ENCODE results near the gene CXCL16. TPM values are rescaled to one million over a fixed set of nuclear protein-coding genes. Genes with fewer than 3 reads are reported as not detected.
"Not testable (repeated sequence)": the region's sequence is repeated elsewhere in the genome, so short reads cannot be mapped to it uniquely, and the experiment has no call there.

Gene CXCL16
- total and polyA plus RNA-seq, 2 donors: 3.3 to 32.9 TPM

- Histone ChIP-seq H3K4me1 (ENCODE audit: control insufficient read depth in 2 of 2, insufficient read depth in 2 of 2, low read length in 2 of 2) (peaks cover 10 to 12% of the 10 kb centered on the region in 2 donors), H3K36me3 (ENCODE audit: control insufficient read depth in 2 of 2, insufficient read depth in 2 of 2, low read length in 1 of 2) (peaks cover 10% of the 10 kb centered on the region in 2 donors)
- H3K27me3 ChIP-seq (ENCODE audit: control insufficient read depth in 2 of 2, insufficient read depth in 1 of 2, low read length in 1 of 2); DNase-seq (ENCODE audit: low read depth in 6 of 9, low spot score in 9 of 9); H3K27ac ChIP-seq (ENCODE audit: low read depth in 1 of 2, low read length in 1 of 2); H3K4me3 ChIP-seq (ENCODE audit: low read length in 2 of 2); H3K9me3 ChIP-seq (ENCODE audit: control insufficient read depth in 2 of 2, insufficient read depth in 1 of 2, low read length in 1 of 2): not testable (repeated sequence)
- 95% methylated on average over 13 of the region's 13 CpGs for WGBS
Measured at GRCh38 chr17:4699401-4700056, 40.2 kb downstream of the CXCL16 start.

- DNase-seq (ENCODE audit: low read depth in 6 of 9, low spot score in 9 of 9): no peak
- H3K27me3 ChIP-seq (ENCODE audit: control insufficient read depth in 2 of 2, insufficient read depth in 1 of 2, low read length in 1 of 2): no peaks in the 10 kb centered on the region
- peaks cover 15 to 16% of the 10 kb centered on the region in 2 donors for H3K36me3 ChIP-seq (ENCODE audit: control insufficient read depth in 2 of 2, insufficient read depth in 2 of 2, low read length in 1 of 2)
- no peaks in the 10 kb centered on the region for H3K4me1 ChIP-seq (ENCODE audit: control insufficient read depth in 2 of 2, insufficient read depth in 2 of 2, low read length in 2 of 2)
- no peak overlapping the region for H3K4me3 ChIP-seq (ENCODE audit: low read length in 2 of 2)
- WGBS: 73% methylated on average over 6 of the region's 6 CpGs
- H3K9me3 ChIP-seq (ENCODE audit: control insufficient read depth in 2 of 2, insufficient read depth in 1 of 2, low read length in 1 of 2): no peaks in the 10 kb centered on the region
- H3K27ac ChIP-seq (ENCODE audit: low read depth in 1 of 2, low read length in 1 of 2): no peak overlapping the region
Measured at GRCh38 chr17:4696437-4696805, 43.3 kb downstream of the CXCL16 start.

GRCh38 chr17:4693416-4693815, 46.3 kb downstream of the CXCL16 start:
- H3K4me3 ChIP-seq (ENCODE audit: low read length in 2 of 2): no peak overlapping the region
- no peaks in the 10 kb centered on the region for H3K9me3 ChIP-seq (ENCODE audit: control insufficient read depth in 2 of 2, insufficient read depth in 1 of 2, low read length in 1 of 2)
- no peaks in the 10 kb centered on the region for H3K4me1 ChIP-seq (ENCODE audit: control insufficient read depth in 2 of 2, insufficient read depth in 2 of 2, low read length in 2 of 2)
- WGBS: 93% methylated on average over 9 of the region's 9 CpGs
- H3K27ac ChIP-seq (ENCODE audit: low read depth in 1 of 2, low read length in 1 of 2): no peak overlapping the region
- no peaks in the 10 kb centered on the region for H3K27me3 ChIP-seq (ENCODE audit: control insufficient read depth in 2 of 2, insufficient read depth in 1 of 2, low read length in 1 of 2)
- no peak for DNase-seq (ENCODE audit: low read depth in 6 of 9, low spot score in 9 of 9)
- H3K36me3 ChIP-seq (ENCODE audit: control insufficient read depth in 2 of 2, insufficient read depth in 2 of 2, low read length in 1 of 2): peaks cover 23 to 29% of the 10 kb centered on the region in 2 donors

- no peak for DNase-seq (ENCODE audit: low read depth in 6 of 9, low spot score in 9 of 9)
- Histone ChIP-seq H3K27me3 (ENCODE audit: control insufficient read depth in 2 of 2, insufficient read depth in 1 of 2, low read length in 1 of 2) (no peaks in the 10 kb centered on the region), H3K9me3 (ENCODE audit: control insufficient read depth in 2 of 2, insufficient read depth in 1 of 2, low read length in 1 of 2) (no peaks in the 10 kb centered on the region), H3K4me1 (ENCODE audit: control insufficient read depth in 2 of 2, insufficient read depth in 2 of 2, low read length in 2 of 2) (no peaks in the 10 kb centered on the region), H3K27ac (ENCODE audit: low read depth in 1 of 2, low read length in 1 of 2) (no peak overlapping the region), H3K36me3 (ENCODE audit: control insufficient read depth in 2 of 2, insufficient read depth in 2 of 2, low read length in 1 of 2) (peaks cover 21 to 30% of the 10 kb centered on the region in 2 donors), H3K4me3 (ENCODE audit: low read length in 2 of 2) (no peak overlapping the region)
- 97% methylated on average over 8 of the region's 8 CpGs for WGBS
Measured at GRCh38 chr17:4691686-4692085, 48.0 kb downstream of the CXCL16 start.

GRCh38 chr17:4690745-4691144, 49.0 kb downstream of the CXCL16 start:
- 91% methylated on average over 2 of the region's 2 CpGs for WGBS
- no peaks in the 10 kb centered on the region for H3K27me3 ChIP-seq (ENCODE audit: control insufficient read depth in 2 of 2, insufficient read depth in 1 of 2, low read length in 1 of 2)
- no peak overlapping the region for H3K4me3 ChIP-seq (ENCODE audit: low read length in 2 of 2)
- H3K9me3 ChIP-seq (ENCODE audit: control insufficient read depth in 2 of 2, insufficient read depth in 1 of 2, low read length in 1 of 2): no peaks in the 10 kb centered on the region
- H3K36me3 ChIP-seq (ENCODE audit: control insufficient read depth in 2 of 2, insufficient read depth in 2 of 2, low read length in 1 of 2): peaks cover 22 to 26% of the 10 kb centered on the region in 2 donors
- H3K4me1 ChIP-seq (ENCODE audit: control insufficient read depth in 2 of 2, insufficient read depth in 2 of 2, low read length in 2 of 2): no peaks in the 10 kb centered on the region
- DNase-seq (ENCODE audit: low read depth in 6 of 9, low spot score in 9 of 9): no peak
- no peak overlapping the region for H3K27ac ChIP-seq (ENCODE audit: low read depth in 1 of 2, low read length in 1 of 2)

- H3K4me1 ChIP-seq (ENCODE audit: control insufficient read depth in 2 of 2, insufficient read depth in 2 of 2, low read length in 2 of 2); H3K27me3 ChIP-seq (ENCODE audit: control insufficient read depth in 2 of 2, insufficient read depth in 1 of 2, low read length in 1 of 2); H3K9me3 ChIP-seq (ENCODE audit: control insufficient read depth in 2 of 2, insufficient read depth in 1 of 2, low read length in 1 of 2); H3K4me3 ChIP-seq (ENCODE audit: low read length in 2 of 2); DNase-seq (ENCODE audit: low read depth in 6 of 9, low spot score in 9 of 9); H3K27ac ChIP-seq (ENCODE audit: low read depth in 1 of 2, low read length in 1 of 2): not testable (repeated sequence)
- peaks cover 29 to 32% of the 10 kb centered on the region in 2 donors for H3K36me3 ChIP-seq (ENCODE audit: control insufficient read depth in 2 of 2, insufficient read depth in 2 of 2, low read length in 1 of 2)
- 94% methylated on average over 12 of the region's 12 CpGs for WGBS
Measured at GRCh38 chr17:4689872-4690271, 49.9 kb downstream of the CXCL16 start.

GRCh38 chr17:4683739-4684138, 56.0 kb downstream of the CXCL16 start:
- 97% methylated on average over 5 of the region's 5 CpGs for WGBS
- not testable (repeated sequence) for H3K4me3 ChIP-seq (ENCODE audit: low read length in 2 of 2); H3K9me3 ChIP-seq (ENCODE audit: control insufficient read depth in 2 of 2, insufficient read depth in 1 of 2, low read length in 1 of 2); H3K27me3 ChIP-seq (ENCODE audit: control insufficient read depth in 2 of 2, insufficient read depth in 1 of 2, low read length in 1 of 2); DNase-seq (ENCODE audit: low read depth in 6 of 9, low spot score in 9 of 9); H3K4me1 ChIP-seq (ENCODE audit: control insufficient read depth in 2 of 2, insufficient read depth in 2 of 2, low read length in 2 of 2); H3K27ac ChIP-seq (ENCODE audit: low read depth in 1 of 2, low read length in 1 of 2)
- H3K36me3 ChIP-seq (ENCODE audit: control insufficient read depth in 2 of 2, insufficient read depth in 2 of 2, low read length in 1 of 2): peaks cover 47 to 55% of the 10 kb centered on the region in 2 donors

Other genes with a start within 250 kb of the CXCL16 start
- 3.4 TPM for gene SPNS2, start 241.0 kb downstream of the CXCL16 start, total RNA-seq
- 16.1 TPM for gene SPNS2, start 241.0 kb downstream of the CXCL16 start, polyA plus RNA-seq
- gene MYBBP1A, start 184.5 kb downstream of the CXCL16 start, total RNA-seq: 21.5 TPM
- gene MYBBP1A, start 184.5 kb downstream of the CXCL16 start, polyA plus RNA-seq: 36.9 TPM
- gene GGT6, start 179.4 kb downstream of the CXCL16 start, total RNA-seq: 0.90 TPM
- gene GGT6, start 179.4 kb downstream of the CXCL16 start, polyA plus RNA-seq: 3.7 TPM
- 0.57 TPM for gene SMTNL2, start 155.4 kb downstream of the CXCL16 start, total RNA-seq
- 1.6 TPM for gene SMTNL2, start 155.4 kb downstream of the CXCL16 start, polyA plus RNA-seq
- gene ALOX15, start 98.2 kb downstream of the CXCL16 start, total RNA-seq: 1.6 TPM
- 0.48 TPM for gene ALOX15, start 98.2 kb downstream of the CXCL16 start, polyA plus RNA-seq
- 7.7 TPM for gene PELP1, start 35.8 kb downstream of the CXCL16 start, total RNA-seq
- 26.9 TPM for gene PELP1, start 35.8 kb downstream of the CXCL16 start, polyA plus RNA-seq
- 60.2 TPM for gene ARRB2, start 29.3 kb downstream of the CXCL16 start, total RNA-seq
- gene ARRB2, start 29.3 kb downstream of the CXCL16 start, polyA plus RNA-seq: 91.2 TPM
- gene MED11, start 8.5 kb downstream of the CXCL16 start, total RNA-seq: 28.1 TPM
- 40.3 TPM for gene MED11, start 8.5 kb downstream of the CXCL16 start, polyA plus RNA-seq
- gene ZMYND15, start 95 bp downstream of the CXCL16 start, total RNA-seq: 0.52 TPM
- gene ZMYND15, start 95 bp downstream of the CXCL16 start, polyA plus RNA-seq: 3.8 TPM
- not detected for gene TM4SF5, start 32.0 kb upstream of the CXCL16 start, total RNA-seq
- 0.14 TPM for gene TM4SF5, start 32.0 kb upstream of the CXCL16 start, polyA plus RNA-seq
- 2.7 TPM for gene VMO1, start 46.4 kb upstream of the CXCL16 start, total RNA-seq
- gene VMO1, start 46.4 kb upstream of the CXCL16 start, polyA plus RNA-seq: 30.6 TPM
- 0.14 TPM for gene GLTPD2, start 49.0 kb upstream of the CXCL16 start, total RNA-seq
- gene GLTPD2, start 49.0 kb upstream of the CXCL16 start, polyA plus RNA-seq: 0.16 TPM
- gene PSMB6, start 56.2 kb upstream of the CXCL16 start, total RNA-seq: 183 TPM
- gene PSMB6, start 56.2 kb upstream of the CXCL16 start, polyA plus RNA-seq: 122 TPM
- gene PLD2, start 67.2 kb upstream of the CXCL16 start, total RNA-seq: 14.5 TPM
- 30.7 TPM for gene PLD2, start 67.2 kb upstream of the CXCL16 start, polyA plus RNA-seq
- gene MINK1, start 93.4 kb upstream of the CXCL16 start, total RNA-seq: 10.2 TPM
- gene MINK1, start 93.4 kb upstream of the CXCL16 start, polyA plus RNA-seq: 83.8 TPM
- gene C17orf107, start 159.6 kb upstream of the CXCL16 start, total RNA-seq: 0.57 TPM
- 1.2 TPM for gene C17orf107, start 159.6 kb upstream of the CXCL16 start, polyA plus RNA-seq
- gene CHRNE, start 163.2 kb upstream of the CXCL16 start, total RNA-seq: 0.24 TPM
- 1.9 TPM for gene CHRNE, start 163.2 kb upstream of the CXCL16 start, polyA plus RNA-seq
- 0.14 TPM for gene GP1BA, start 192.3 kb upstream of the CXCL16 start, total RNA-seq
- 0.09 TPM for gene GP1BA, start 192.3 kb upstream of the CXCL16 start, polyA plus RNA-seq
- 46.7 TPM for gene SLC25A11, start 200.1 kb upstream of the CXCL16 start, total RNA-seq
- gene SLC25A11, start 200.1 kb upstream of the CXCL16 start, polyA plus RNA-seq: 30.9 TPM
- gene RNF167, start 200.3 kb upstream of the CXCL16 start, total RNA-seq: 73.0 TPM
- 189 TPM for gene RNF167, start 200.3 kb upstream of the CXCL16 start, polyA plus RNA-seq
- 635 TPM for gene PFN1, start 208.6 kb upstream of the CXCL16 start, total RNA-seq
- 727 TPM for gene PFN1, start 208.6 kb upstream of the CXCL16 start, polyA plus RNA-seq
- gene ENO3, start 211.2 kb upstream of the CXCL16 start, total RNA-seq: 12.4 TPM
- 25.7 TPM for gene ENO3, start 211.2 kb upstream of the CXCL16 start, polyA plus RNA-seq
- 60.9 TPM for gene SPAG7, start 227.9 kb upstream of the CXCL16 start, total RNA-seq
- 98.8 TPM for gene SPAG7, start 227.9 kb upstream of the CXCL16 start, polyA plus RNA-seq
- gene CAMTA2, start 247.7 kb upstream of the CXCL16 start, total RNA-seq: 2.8 TPM
- gene CAMTA2, start 247.7 kb upstream of the CXCL16 start, polyA plus RNA-seq: 51.5 TPM